ENCODE data around the gene ZFAND2A. TPM values are rescaled to one million over a fixed set of nuclear protein-coding genes. Genes with fewer than 3 reads are reported as not detected.
"Not testable (repeated sequence)": the region's sequence is repeated elsewhere in the genome, so short reads cannot be mapped to it uniquely, and the experiment has no call there.

ZFAND2A gene
- total RNA-seq, 6 experiments from 2014 or later: 24.3 to 43.1 (median 31.8) TPM

GRCh38 chr7:1158203-1159126 lies 1.5 kb downstream of the ZFAND2A start:
- no peaks in the 10 kb centered on the region for H3K27me3 ChIP-seq
- H3K27ac ChIP-seq: peak overlapping the region; percentile 73 to 86 (median 84)
- H3K36me3 ChIP-seq: peaks cover 0 to 24% (median 15%) of the 10 kb centered on the region in 4 donors
- H3K9me3 ChIP-seq: no peaks in the 10 kb centered on the region
- peak overlapping the region; percentile 56 to 67 (median 67) for H3K4me3 ChIP-seq
- H3K4me1 ChIP-seq: peaks cover 0 to 37% (median 8%) of the 10 kb centered on the region in 4 donors
- no peak for ATAC-seq
- DNase-seq: no peak
- intact Hi-C loops (cut with DNase I): no loop called here
- WGBS (ENCODE audit: insufficient coverage, low coverage, low lambda C conversion rate, missing lambda C conversion rate): 32% methylated on average over 17 of the region's 25 CpGs
- TF ChIP-seq, protein P1, sequence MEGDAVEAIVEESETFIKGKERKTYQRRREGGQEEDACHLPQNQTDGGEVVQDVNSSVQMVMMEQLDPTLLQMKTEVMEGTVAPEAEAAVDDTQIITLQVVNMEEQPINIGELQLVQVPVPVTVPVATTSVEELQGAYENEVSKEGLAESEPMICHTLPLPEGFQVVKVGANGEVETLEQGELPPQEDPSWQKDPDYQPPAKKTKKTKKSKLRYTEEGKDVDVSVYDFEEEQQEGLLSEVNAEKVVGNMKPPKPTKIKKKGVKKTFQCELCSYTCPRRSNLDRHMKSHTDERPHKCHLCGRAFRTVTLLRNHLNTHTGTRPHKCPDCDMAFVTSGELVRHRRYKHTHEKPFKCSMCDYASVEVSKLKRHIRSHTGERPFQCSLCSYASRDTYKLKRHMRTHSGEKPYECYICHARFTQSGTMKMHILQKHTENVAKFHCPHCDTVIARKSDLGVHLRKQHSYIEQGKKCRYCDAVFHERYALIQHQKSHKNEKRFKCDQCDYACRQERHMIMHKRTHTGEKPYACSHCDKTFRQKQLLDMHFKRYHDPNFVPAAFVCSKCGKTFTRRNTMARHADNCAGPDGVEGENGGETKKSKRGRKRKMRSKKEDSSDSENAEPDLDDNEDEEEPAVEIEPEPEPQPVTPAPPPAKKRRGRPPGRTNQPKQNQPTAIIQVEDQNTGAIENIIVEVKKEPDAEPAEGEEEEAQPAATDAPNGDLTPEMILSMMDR (IDR thresholded peaks at IDR 0.05): no peak
- TF ChIP-seq POLR2A (IDR thresholded peaks at IDR 0.05): peak; percentile 1

DNA sequence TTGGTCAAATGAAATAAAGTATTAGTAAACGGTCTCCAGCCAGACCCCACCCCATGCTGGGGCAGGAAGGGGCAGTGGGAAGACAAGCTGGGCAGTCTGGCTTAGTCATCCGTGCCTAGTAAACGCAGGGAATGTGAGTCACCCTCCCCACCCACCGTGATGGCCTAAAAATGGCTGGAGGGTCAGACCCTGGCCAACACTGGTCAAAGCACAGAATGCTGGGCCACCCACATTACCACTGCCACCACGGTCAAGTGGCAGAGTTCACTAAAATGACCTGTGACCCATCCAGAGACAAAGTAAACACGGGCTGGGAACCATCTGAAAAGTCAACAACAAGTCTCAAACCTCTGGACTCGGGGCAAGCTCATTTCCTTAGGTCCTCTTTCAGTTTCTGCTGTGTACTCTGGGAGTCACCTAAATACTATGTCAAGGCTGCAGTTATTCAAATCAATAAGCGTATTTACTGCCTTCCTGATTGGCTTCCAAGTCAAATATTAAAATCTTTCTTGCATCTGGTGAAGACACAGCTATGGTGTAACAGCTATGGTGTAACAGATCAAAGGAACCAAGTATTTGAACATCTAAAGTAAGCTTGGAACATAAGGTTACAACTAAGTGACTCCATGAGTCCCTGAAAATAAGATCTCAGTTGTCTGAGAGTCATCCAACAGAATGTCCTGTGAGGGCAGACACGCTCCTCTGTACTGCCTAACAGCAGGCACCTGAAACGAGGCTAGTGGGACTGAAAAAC lies 3.0 kb downstream of the ZFAND2A start:
- intact Hi-C loops (cut with DNase I): no loop called here
- DNase-seq: peak; percentile 86 to 93 (median 87)
- peaks cover 0 to 38% (median 23%) of the 10 kb centered on the region in 4 donors for H3K36me3 ChIP-seq

GRCh38 chr7:1155818-1156781 lies 3.9 kb downstream of the ZFAND2A start:
- H3K27me3 ChIP-seq; intact Hi-C loops (cut with DNase I); H3K9me3 ChIP-seq; ATAC-seq: not testable (repeated sequence)
- WGBS (ENCODE audit: insufficient coverage, low coverage, low lambda C conversion rate, missing lambda C conversion rate): 61% methylated on average over 17 of the region's 33 CpGs
- peaks cover 0 to 33% (median 8%) of the 10 kb centered on the region in 4 donors for H3K4me1 ChIP-seq
- H3K36me3 ChIP-seq: peaks cover 0 to 46% (median 29%) of the 10 kb centered on the region in 4 donors
- peak overlapping the region; percentile 65 to 78 (median 77) for H3K27ac ChIP-seq
- peak; percentile 64 to 81 (median 79) for DNase-seq
- H3K4me3 ChIP-seq: peak overlapping the region in 1 of 3 donors; percentile 6

More for the DNA sequence above, 3.0 kb downstream of the ZFAND2A start:
- peak; percentile 62 to 80 (median 74) for ATAC-seq
- WGBS (ENCODE audit: insufficient coverage, low coverage, low lambda C conversion rate, missing lambda C conversion rate): 21% methylated on average over 8 of the region's 10 CpGs
- H3K4me1 ChIP-seq: peaks cover 0 to 37% (median 8%) of the 10 kb centered on the region in 4 donors
- H3K9me3 ChIP-seq: no peaks in the 10 kb centered on the region
- H3K27me3 ChIP-seq: no peaks in the 10 kb centered on the region
- peak overlapping the region; percentile 73 to 86 (median 84) for H3K27ac ChIP-seq
- H3K4me3 ChIP-seq: peak overlapping the region in 2 of 3 donors; percentile 67
- TF ChIP-seq, protein P1 (IDR thresholded peaks at IDR 0.05): no peak
- no peak for TF ChIP-seq POLR2A (IDR thresholded peaks at IDR 0.05)

- WGBS (ENCODE audit: insufficient coverage, low coverage, low lambda C conversion rate, missing lambda C conversion rate): 80% methylated on average over 2 of the region's 11 CpGs
- DNase-seq: no peak
- ATAC-seq: no peak
- Histone ChIP-seq H3K27ac (no peak overlapping the region), H3K36me3 (peaks cover 0 to 52% (median 30%) of the 10 kb centered on the region in 4 donors), H3K4me3 (no peak overlapping the region), H3K4me1 (peaks cover 0 to 31% (median 8%) of the 10 kb centered on the region in 4 donors), H3K27me3 (no peaks in the 10 kb centered on the region), H3K9me3 (no peaks in the 10 kb centered on the region)
- TF ChIP-seq POLR2A (IDR thresholded peaks at IDR 0.05): no peak
- TF ChIP-seq, protein P1 (IDR thresholded peaks at IDR 0.05): no peak
- intact Hi-C loops (cut with DNase I): no loop called here
Measured at GRCh38 chr7:1154172-1154739, 5.7 kb downstream of the ZFAND2A start.

Data from right lobe of liver (tissue), 6 donors.